Testis (tissue), 2 donors: ENCODE data around the gene PPIL6.

ENCODE experiments used
- CTCF ChIP-seq, 3 experiments: fragments of 450-650 bp in 2 of 3; fragments of 200-600 bp in 1 of 3; sonication (generic) in 1 of 3; IDR thresholded peaks; one replicate each; pipeline ENCODE4 v1.5.1; 2016 to 2019; ENCODE audit warnings: antibody characterized with exemption in 3 of 3, mild to moderate bottlenecking in 2 of 3, moderate library complexity in 1 of 3
- POLR2A ChIP-seq: fragments of 450-650 bp; IDR thresholded peaks from one replicate; pipeline ENCODE4 v1.6.1; 2017; ENCODE audit warnings: antibody characterized with exemption, mild to moderate bottlenecking, moderate library complexity

DNA sequence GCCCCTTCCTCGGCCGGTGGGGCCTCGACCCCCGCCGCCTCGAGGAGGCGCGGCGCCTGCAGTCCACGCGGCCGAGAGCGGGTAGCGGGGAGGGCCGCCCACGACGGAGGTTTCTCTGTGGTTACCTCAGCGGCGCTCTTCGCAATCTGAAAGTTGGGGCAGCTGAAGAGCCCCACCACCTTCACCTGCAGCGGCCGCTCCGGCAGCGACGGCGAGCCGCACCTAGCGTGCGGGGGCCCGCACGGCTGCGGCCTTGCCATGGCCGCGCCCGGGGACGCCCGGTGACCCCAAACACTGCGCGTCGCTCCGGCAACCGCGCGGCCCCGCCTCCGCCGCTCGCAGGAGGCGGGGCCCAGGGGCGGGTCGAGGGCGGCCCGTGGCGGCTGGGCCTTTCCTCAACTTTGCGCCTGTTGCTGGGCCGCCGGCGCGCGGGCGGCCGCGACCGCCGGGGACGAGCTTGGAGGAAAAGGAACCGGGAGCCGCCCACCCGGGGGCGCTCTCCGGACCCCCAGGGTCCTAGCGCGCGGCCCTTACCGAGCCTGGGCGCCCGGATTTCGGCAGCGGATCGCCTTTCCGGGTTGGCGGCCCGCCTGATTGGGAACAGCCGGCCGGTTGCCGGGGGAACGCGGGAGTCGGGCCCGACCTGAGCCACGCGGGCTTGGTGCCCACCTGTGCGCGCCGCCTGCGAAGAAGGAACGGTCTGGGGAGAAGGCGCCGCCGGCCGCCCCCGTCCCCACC is at the start of gene PPIL6, which contains the start of gene SMPD2:
- TF ChIP-seq CTCF (IDR thresholded peaks at IDR 0.05) (peak in 2 of 3 experiments; percentile 11 to 25), POLR2A (peak; percentile 8)
